ENCODE measurements around the gene APRT. TPM values are rescaled to one million over a fixed set of nuclear protein-coding genes. Genes with fewer than 3 reads are reported as not detected.

Gene APRT
- total RNA-seq (100 to 1,000 TPM in 2 of 7 donors, 10 to 100 TPM in 5; 51.3 to 150 (median 74.1) TPM), polyA plus RNA-seq (10 to 100 TPM; 12.7 to 76.9 TPM)
- long read RNA-seq, donor 1, transcript APRT-202 (5 exons, 664 nt) = minor isoform, 5 of 53 reads
- long read RNA-seq, donor 1, transcript APRT-201 (5 exons, 947 nt) = major isoform, 27 of 53 reads
- long read RNA-seq, donor 1, partial matches to known transcripts = 0 of 53 reads
- long read RNA-seq, donor 1, other reads (novel, unspliced or antisense) = 16 of 53 reads
- long read RNA-seq, donor 2, transcript APRT-201 (5 exons, 947 nt) = major isoform, 43 of 76 reads
- long read RNA-seq, donor 2, transcript APRT-202 (5 exons, 664 nt) = minor isoform, 21 of 76 reads
- long read RNA-seq, donor 2, partial matches to known transcripts = 0 of 76 reads
- long read RNA-seq, donor 2, other reads (novel, unspliced or antisense) = 8 of 76 reads
- long read RNA-seq, donor 3, transcript APRT-202 (5 exons, 664 nt) = minor isoform, 28 of 121 reads
- long read RNA-seq, donor 3, transcript APRT-205 (2 exons, 584 nt) = minor isoform, 7 of 121 reads
- long read RNA-seq, donor 3, transcript APRT-201 (5 exons, 947 nt) = major isoform, 55 of 121 reads
- long read RNA-seq, donor 3, transcript APRT-206 (2 exons, 437 nt) = minor isoform, 7 of 121 reads
- long read RNA-seq, donor 3, partial matches to known transcripts = 1 of 121 reads
- long read RNA-seq, donor 3, other reads (novel, unspliced or antisense) = 19 of 121 reads

- Histone ChIP-seq H3K36me3 (no peaks in the 10 kb centered on the region), H3K27ac (peak within 1 kb of the TSS; percentile 93 to 95), H3K27me3 (no peaks in the 10 kb centered on the region), H3K9me3 (no peaks in the 10 kb centered on the region), H3K4me1 (ENCODE audit: insufficient read depth) (peaks cover 7% of the 10 kb centered on the region), H3K4me3 (peak within 1 kb of the TSS; percentile 65)
- TF ChIP-seq CTCF (IDR thresholded peaks at IDR 0.05) = peak in 2 of 3 donors; percentile 37 to 55
- TF ChIP-seq POLR2A (IDR thresholded peaks at IDR 0.05) = peak; percentile 73
- TF ChIP-seq EP300 (IDR thresholded peaks at IDR 0.05) = no peak
- 0 to 1% (median 0%) methylated on average over 61 to 84 of the region's 84 CpGs for WGBS, 3 donors
- intact Hi-C loops (cut with DNase I) = loop anchor here in 2 of 4 donors (1.0 to 5.0 kb wide), 4 partner anchors 9 to 73 kb away; partner anchors contain the start of genes GALNS (in 2 of the 2), TRAPPC2L (in 2 of the 2) and CDT1 (in 1 of the 2)
- peak; percentile 95 to 99 (median 97) for DNase-seq
Observed at GRCh38 chr16:88811769-88812512, at the start of gene APRT. TSS of gene APRT (minus strand) at chr16:88811928. CDS start at chr16:88811899, 29 bp downstream.

- no peak for DNase-seq
- H3K36me3 ChIP-seq = no peaks in the 10 kb centered on the region
- H3K9me3 ChIP-seq = no peaks in the 10 kb centered on the region
- 85 to 90% (median 90%) methylated on average over 18 to 19 of the region's 19 CpGs for whole genome bisulfite sequencing, 3 donors
- H3K27me3 ChIP-seq = no peaks in the 10 kb centered on the region
- no peak overlapping the region for H3K4me3 ChIP-seq
- intact Hi-C loops (cut with DNase I) = loop anchor here in 1 of 4 donors (10.0 kb wide), 1 partner anchor 117 kb away; no protein-coding TSS in a partner anchor
- H3K27ac ChIP-seq = no peak overlapping the region
- H3K4me1 ChIP-seq (ENCODE audit: insufficient read depth) = peaks cover 4% of the 10 kb centered on the region
- TF ChIP-seq POLR2A (IDR thresholded peaks at IDR 0.05) = no peak
- TF ChIP-seq EP300 (IDR thresholded peaks at IDR 0.05) = no peak
- TF ChIP-seq CTCF (IDR thresholded peaks at IDR 0.05) = no peak
Observed at GRCh38 chr16:88861359-88861758, 49.6 kb upstream of the APRT start.

GRCh38 chr16:88859381-88860091 lies 47.8 kb upstream of the APRT start:
- Histone ChIP-seq H3K4me3 (no peak overlapping the region), H3K9me3 (no peaks in the 10 kb centered on the region), H3K27ac (no peak overlapping the region), H3K27me3 (no peaks in the 10 kb centered on the region), H3K4me1 (ENCODE audit: insufficient read depth) (peaks cover 5% of the 10 kb centered on the region), H3K36me3 (no peaks in the 10 kb centered on the region)
- DNase-seq = no peak
- WGBS, 3 donors = 63 to 71% (median 67%) methylated on average over 20 of the region's 20 CpGs
- intact Hi-C loops (cut with DNase I) = loop anchor here in 3 of 4 donors (5.0 to 10.0 kb wide), 3 partner anchors 42 to 115 kb away; partner anchors contain the start of gene APRT (in 1 of the 3)
- TF ChIP-seq POLR2A (IDR thresholded peaks at IDR 0.05) = no peak

- peak overlapping the region; percentile 75 for H3K4me3 ChIP-seq
- DNase-seq = peak; percentile 58 to 82 (median 73)
- TF ChIP-seq POLR2A (IDR thresholded peaks at IDR 0.05) (no peak), CTCF (IDR thresholded peaks at IDR 0.05) (peak in 2 of 3 donors; percentile 44 to 60), EP300 (IDR thresholded peaks at IDR 0.05) (no peak)
- H3K36me3 ChIP-seq = no peaks in the 10 kb centered on the region
- H3K4me1 ChIP-seq (ENCODE audit: insufficient read depth) = peaks cover 5% of the 10 kb centered on the region
- intact Hi-C loops (cut with DNase I) = loop anchor here in 3 of 4 donors (2.0 to 5.0 kb wide), 3 partner anchors 41 to 46 kb away; partner anchors contain the start of gene APRT (in 1 of the 3)
- peak overlapping the region in 1 of 2 donors; percentile 73 for H3K27ac ChIP-seq
- H3K27me3 ChIP-seq = no peaks in the 10 kb centered on the region
- 14 to 15% (median 14%) methylated on average over 12 of the region's 12 CpGs for WGBS, 3 donors
- no peaks in the 10 kb centered on the region for H3K9me3 ChIP-seq
Observed at GRCh38 chr16:88857728-88858339, 46.1 kb upstream of the APRT start.
